Ishikawa (cell line): ENCODE data around the gene BZW2.

ENCODE experiments used
- CEBPB ChIP-seq: IDR thresholded peaks from 2 replicates; pipeline ENCODE4 v1.6.1; 2012
- CREB1 ChIP-seq: IDR thresholded peaks from 2 replicates; pipeline ENCODE4 v1.6.1; 2012; ENCODE audit warnings: low read depth
- EGR1 ChIP-seq: IDR thresholded peaks from 2 replicates; pipeline ENCODE4 v1.6.1; 2012
- EP300 ChIP-seq: IDR thresholded peaks from 2 replicates; pipeline ENCODE4 v1.6.1; 2012; ENCODE audit warnings: borderline replicate concordance
- FOXM1 ChIP-seq: IDR thresholded peaks from 2 replicates; pipeline ENCODE4 v1.6.1; 2012; ENCODE audit warnings: low read depth, borderline replicate concordance
- NFIC ChIP-seq: IDR thresholded peaks from 2 replicates; pipeline ENCODE4 v1.6.1; 2012
- RAD21 ChIP-seq: IDR thresholded peaks from 2 replicates; pipeline ENCODE4 v1.6.1; 2012; ENCODE audit warnings: low read depth
- TAF1 ChIP-seq: IDR thresholded peaks from 2 replicates; pipeline ENCODE4 v1.6.1; 2012; ENCODE audit warnings: low read depth, mild to moderate bottlenecking
- TCF12 ChIP-seq: IDR thresholded peaks from 2 replicates; pipeline ENCODE4 v1.6.1; 2012; ENCODE audit warnings: low read depth
- TEAD4 ChIP-seq: IDR thresholded peaks from 2 replicates; pipeline ENCODE4 v1.6.1; 2012
- YY1 ChIP-seq: IDR thresholded peaks from 2 replicates; pipeline ENCODE4 v1.6.1; 2012; ENCODE audit warnings: low read depth
- ZBTB7A ChIP-seq: IDR thresholded peaks from 2 replicates; pipeline ENCODE4 v1.6.1; 2012; ENCODE audit warnings: low read depth
- TF ChIP-seq, protein P1 (sequence below): IDR thresholded peaks from 2 replicates; pipeline ENCODE4 v1.6.1; 2012; ENCODE audit warnings: low read depth, mild to moderate bottlenecking
- TF ChIP-seq, protein P2 (sequence below): IDR thresholded peaks from 2 replicates; pipeline ENCODE4 v1.6.1; 2012
- TF ChIP-seq, protein P3 (sequence below): IDR thresholded peaks from 2 replicates; pipeline ENCODE4 v1.6.1; 2012

Gene BZW2

GRCh38 chr7:16708980-16709379 lies 63.0 kb downstream of the BZW2 start:
- TF ChIP-seq, protein P1, sequence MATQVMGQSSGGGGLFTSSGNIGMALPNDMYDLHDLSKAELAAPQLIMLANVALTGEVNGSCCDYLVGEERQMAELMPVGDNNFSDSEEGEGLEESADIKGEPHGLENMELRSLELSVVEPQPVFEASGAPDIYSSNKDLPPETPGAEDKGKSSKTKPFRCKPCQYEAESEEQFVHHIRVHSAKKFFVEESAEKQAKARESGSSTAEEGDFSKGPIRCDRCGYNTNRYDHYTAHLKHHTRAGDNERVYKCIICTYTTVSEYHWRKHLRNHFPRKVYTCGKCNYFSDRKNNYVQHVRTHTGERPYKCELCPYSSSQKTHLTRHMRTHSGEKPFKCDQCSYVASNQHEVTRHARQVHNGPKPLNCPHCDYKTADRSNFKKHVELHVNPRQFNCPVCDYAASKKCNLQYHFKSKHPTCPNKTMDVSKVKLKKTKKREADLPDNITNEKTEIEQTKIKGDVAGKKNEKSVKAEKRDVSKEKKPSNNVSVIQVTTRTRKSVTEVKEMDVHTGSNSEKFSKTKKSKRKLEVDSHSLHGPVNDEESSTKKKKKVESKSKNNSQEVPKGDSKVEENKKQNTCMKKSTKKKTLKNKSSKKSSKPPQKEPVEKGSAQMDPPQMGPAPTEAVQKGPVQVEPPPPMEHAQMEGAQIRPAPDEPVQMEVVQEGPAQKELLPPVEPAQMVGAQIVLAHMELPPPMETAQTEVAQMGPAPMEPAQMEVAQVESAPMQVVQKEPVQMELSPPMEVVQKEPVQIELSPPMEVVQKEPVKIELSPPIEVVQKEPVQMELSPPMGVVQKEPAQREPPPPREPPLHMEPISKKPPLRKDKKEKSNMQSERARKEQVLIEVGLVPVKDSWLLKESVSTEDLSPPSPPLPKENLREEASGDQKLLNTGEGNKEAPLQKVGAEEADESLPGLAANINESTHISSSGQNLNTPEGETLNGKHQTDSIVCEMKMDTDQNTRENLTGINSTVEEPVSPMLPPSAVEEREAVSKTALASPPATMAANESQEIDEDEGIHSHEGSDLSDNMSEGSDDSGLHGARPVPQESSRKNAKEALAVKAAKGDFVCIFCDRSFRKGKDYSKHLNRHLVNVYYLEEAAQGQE: no peak
- TF ChIP-seq EGR1 (no peak), FOXM1 (no peak), NFIC (no peak), YY1 (no peak), TEAD4 (no peak)

GRCh38 chr7:16710651-16711050 lies 64.7 kb downstream of the BZW2 start:
- TF ChIP-seq CEBPB: no peak
- TF ChIP-seq FOXM1: no peak
- TF ChIP-seq, protein P2, sequence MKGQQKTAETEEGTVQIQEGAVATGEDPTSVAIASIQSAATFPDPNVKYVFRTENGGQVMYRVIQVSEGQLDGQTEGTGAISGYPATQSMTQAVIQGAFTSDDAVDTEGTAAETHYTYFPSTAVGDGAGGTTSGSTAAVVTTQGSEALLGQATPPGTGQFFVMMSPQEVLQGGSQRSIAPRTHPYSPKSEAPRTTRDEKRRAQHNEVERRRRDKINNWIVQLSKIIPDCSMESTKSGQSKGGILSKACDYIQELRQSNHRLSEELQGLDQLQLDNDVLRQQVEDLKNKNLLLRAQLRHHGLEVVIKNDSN: no peak
- TF ChIP-seq TCF12: no peak

DNA sequence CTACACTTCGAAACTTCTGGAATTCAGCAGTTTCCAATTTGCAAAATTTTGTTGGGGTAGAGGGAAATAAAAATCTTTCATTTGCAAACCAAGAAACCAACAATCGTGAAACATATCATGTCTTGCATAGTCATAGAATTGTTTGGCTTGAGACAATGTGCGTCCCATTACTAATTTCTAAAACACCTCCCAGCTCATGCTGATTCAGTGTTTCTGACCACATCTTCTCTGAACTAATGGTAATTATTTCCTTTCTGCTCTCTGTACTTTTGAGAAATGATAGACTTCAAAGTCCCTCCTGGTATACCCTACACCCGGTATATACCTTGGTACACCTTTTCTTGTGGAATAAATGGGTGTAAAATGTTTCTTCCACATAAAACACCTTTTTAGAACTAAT lies 65.7 kb downstream of the BZW2 start:
- TF ChIP-seq TAF1 (no peak), CREB1 (no peak), EP300 (no peak), EGR1 (no peak), YY1 (no peak), FOXM1 (no peak)
- TF ChIP-seq, protein P3, sequence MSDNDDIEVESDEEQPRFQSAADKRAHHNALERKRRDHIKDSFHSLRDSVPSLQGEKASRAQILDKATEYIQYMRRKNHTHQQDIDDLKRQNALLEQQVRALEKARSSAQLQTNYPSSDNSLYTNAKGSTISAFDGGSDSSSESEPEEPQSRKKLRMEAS: no peak
- TF ChIP-seq, protein P2: no peak
- TF ChIP-seq, protein P1: no peak

DNA sequence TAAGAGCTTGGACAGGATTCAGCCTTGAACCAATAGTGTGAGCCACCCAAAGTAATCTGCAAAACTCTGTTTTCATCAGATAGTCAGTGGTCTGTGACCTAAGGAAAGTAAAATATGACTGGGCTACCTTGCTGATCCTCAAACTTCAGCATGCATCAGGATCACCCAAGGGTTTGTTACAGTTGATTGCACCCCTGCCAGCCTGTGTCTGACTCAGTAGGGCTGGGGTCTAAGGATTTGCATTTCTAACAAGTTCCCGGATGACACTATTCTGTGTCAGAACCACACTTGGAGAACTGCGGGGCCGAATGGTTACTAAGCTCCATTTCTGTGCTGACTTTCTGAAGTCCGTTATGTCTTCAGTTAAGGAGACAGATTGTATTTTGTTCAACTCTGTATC lies 66.9 kb downstream of the BZW2 start:
- TF ChIP-seq ZBTB7A: no peak
- TF ChIP-seq RAD21: no peak
- TF ChIP-seq, protein P3: no peak
- TF ChIP-seq TEAD4: no peak
- TF ChIP-seq YY1: no peak
- no peak for TF ChIP-seq CEBPB
- TF ChIP-seq CREB1: no peak
- TF ChIP-seq NFIC: no peak
- TF ChIP-seq TAF1: no peak
- no peak for TF ChIP-seq FOXM1
- TF ChIP-seq, protein P1: no peak
- TF ChIP-seq EP300: no peak
- no peak for TF ChIP-seq EGR1
- TF ChIP-seq, protein P2: no peak
- TF ChIP-seq TCF12: no peak

- TF ChIP-seq ZBTB7A: no peak
- TF ChIP-seq TEAD4: no peak
- TF ChIP-seq TAF1: no peak
- TF ChIP-seq, protein P1: no peak
- no peak for TF ChIP-seq FOXM1
- no peak for TF ChIP-seq EP300
- TF ChIP-seq, protein P2: no peak
- TF ChIP-seq, protein P3: no peak
- no peak for TF ChIP-seq YY1
- no peak for TF ChIP-seq RAD21
- no peak for TF ChIP-seq EGR1
- no peak for TF ChIP-seq NFIC
- no peak for TF ChIP-seq CREB1
- TF ChIP-seq CEBPB: no peak
- TF ChIP-seq TCF12: no peak
Measured at GRCh38 chr7:16715928-16716327, 69.9 kb downstream of the BZW2 start.
